Naive thymus-derived CD4-positive, alpha-beta T cell (primary cell): ENCODE measurements around the gene PRKACB. TPM values are rescaled to one million over a fixed set of nuclear protein-coding genes. Genes with fewer than 3 reads are reported as not detected.

Experiments
- ATAC-seq: fragments of 150-1000 bp; cut with Tn5 transposase; 2 replicates; pipeline ENCODE4 v1.10.0; 2021; ENCODE audit warnings: mild to moderate bottlenecking, moderate library complexity
- CTCF ChIA-PET: fragments of 350-600 bp; sonication (Branson Sonifier 250); formaldehyde crosslinking; loops from one replicate; lab custom pipeline; 2021; ENCODE audit warnings: antibody characterized with exemption; lab: Charles Lee
- POLR2A ChIA-PET: fragments of 350-600 bp; sonication (Branson Sonifier 250); formaldehyde crosslinking; loops from one replicate; lab custom pipeline; 2021; ENCODE audit warnings: antibody characterized with exemption, inconsistent platforms; lab: Charles Lee
- DNase-seq, 9 donors: peaks; one replicate each; pipeline versions ENCODE4 v3.0.0 to v3.0.0-alpha.2; 2020 to 2022; ENCODE audit warnings: mixed read lengths in 1 of 9
- H3K27ac ChIP-seq: one replicate; pipeline ENCODE4 v1.7.0; 2013; ENCODE audit warnings: mild to moderate bottlenecking, low read depth, low read length, moderate library complexity
- H3K27me3 ChIP-seq, 2 donors: one replicate each; pipeline ENCODE4 v1.7.0; 2013; ENCODE audit warnings: low read length in 2 of 2, mild to moderate bottlenecking in 2 of 2, moderate library complexity in 2 of 2; ENCODE audit not compliant: control insufficient read depth in 2 of 2, insufficient read depth in 2 of 2
- H3K36me3 ChIP-seq, 3 experiments: 1 replicate in 2 of 3; 2 replicates in 1 of 3; pipeline ENCODE4 v1.7.0; 2013; ENCODE audit warnings: low read length in 3 of 3, mild to moderate bottlenecking in 3 of 3, moderate library complexity in 1 of 3; ENCODE audit not compliant: insufficient read depth in 3 of 3, control insufficient read depth in 2 of 3
- H3K4me1 ChIP-seq, 2 donors: one replicate each; pipeline ENCODE4 v1.7.0; 2013; ENCODE audit warnings: low read length in 2 of 2, mild to moderate bottlenecking in 2 of 2, moderate library complexity in 1 of 2; ENCODE audit not compliant: control insufficient read depth in 2 of 2, insufficient read depth in 2 of 2
- H3K4me3 ChIP-seq: 2 replicates; pipeline ENCODE4 v1.7.0; 2013; ENCODE audit warnings: mild to moderate bottlenecking, low read length
- H3K9me3 ChIP-seq, 3 experiments: 1 replicate in 2 of 3; 2 replicates in 1 of 3; pipeline ENCODE4 v1.7.0; 2013; ENCODE audit warnings: low read length in 3 of 3; ENCODE audit not compliant: control insufficient read depth in 2 of 3
- H3K27ac Mint-ChIP-seq, 9 donors: one replicate each; pipeline ENCODE4 v1.8.0; 2020 to 2022; ENCODE audit warnings: mixed read lengths in 9 of 9, mild to moderate bottlenecking in 8 of 9, moderate library complexity in 5 of 9, inconsistent platforms in 2 of 9
- H3K27me3 Mint-ChIP-seq, 5 donors: one replicate each; pipeline ENCODE4 v1.8.0; 2021 to 2022; ENCODE audit warnings: mixed read lengths in 5 of 5, mild to moderate bottlenecking in 1 of 5
- H3K36me3 Mint-ChIP-seq, 5 donors: one replicate each; pipeline ENCODE4 v1.8.0; 2020 to 2022; ENCODE audit warnings: mixed read lengths in 5 of 5, mild to moderate bottlenecking in 3 of 5, inconsistent platforms in 1 of 5
- H3K4me1 Mint-ChIP-seq, 7 donors: one replicate each; pipeline ENCODE4 v1.8.0; 2020 to 2022; ENCODE audit warnings: mixed read lengths in 7 of 7, mild to moderate bottlenecking in 3 of 7, inconsistent platforms in 1 of 7
- H3K4me3 Mint-ChIP-seq, 10 donors: one replicate each; pipeline ENCODE4 v1.8.0; 2020 to 2022; ENCODE audit warnings: mild to moderate bottlenecking in 10 of 10, mixed read lengths in 10 of 10, moderate library complexity in 6 of 10, inconsistent platforms in 2 of 10
- H3K9me3 Mint-ChIP-seq, 11 donors: one replicate each; pipeline ENCODE4 v1.8.0; 2020 to 2022; ENCODE audit warnings: mixed read lengths in 11 of 11, mild to moderate bottlenecking in 4 of 11, inconsistent platforms in 1 of 11, moderate library complexity in 1 of 11
- intact Hi-C, 2 donors: fragments of 100-400 bp; cut with micrococcal nuclease; formaldehyde crosslinking; loops; one replicate each; pipeline ENCODE4 v1.15.1; 2023
- polyA plus RNA-seq, 2 donors: library from polyadenylated mRNA; unstranded; fragments of 300-500 nt; fragmentation: Illumina TruSeq; gene quantifications; one replicate each; pipeline ENCODE4 v1.2.3, GENCODE V29; 2021
- total RNA-seq, 6 experiments: library from RNA in 5 of 6; stranded (reverse) in 5 of 6; gene quantifications; 1 replicate in 5 of 6; 2 replicates in 1 of 6; pipeline ENCODE4 v1.2.3 and lab custom pipeline; 2021 to 2026

The PRKACB gene
- total and polyA plus RNA-seq, 7 experiments from 2014 or later = 71.1 to 176 (median 95.0) TPM

GRCh38 chr1:84260852-84261518, 116.9 kb downstream of the PRKACB start:
- H3K36me3 ChIP-seq = no peaks in the 10 kb centered on the region
- Mint-ChIP-seq H3K27ac (no peak overlapping the region), H3K36me3 (peaks cover 0 to 4% (median 0%) of the 10 kb centered on the region in 5 donors), H3K4me1 (no peaks in the 10 kb centered on the region), H3K4me3 (no peak overlapping the region), H3K27me3 (no peaks in the 10 kb centered on the region), H3K9me3 (peaks cover 0 to 10% (median 0%) of the 10 kb centered on the region in 11 donors)
- CTCF ChIA-PET = no interaction called here
- H3K9me3 ChIP-seq = no peaks in the 10 kb centered on the region
- H3K4me3 ChIP-seq = no peak overlapping the region
- intact Hi-C loops = no loop called here
- DNase-seq (no peak), ATAC-seq (no peak)
- H3K27me3 ChIP-seq = no peaks in the 10 kb centered on the region
- H3K4me1 ChIP-seq = no peaks in the 10 kb centered on the region
- no peak overlapping the region for H3K27ac ChIP-seq
- POLR2A ChIA-PET = interaction anchor here (0.5 kb wide), 1 partner anchor 265 kb away, joined by 4 read pairs; no protein-coding TSS in a partner anchor

DNA sequence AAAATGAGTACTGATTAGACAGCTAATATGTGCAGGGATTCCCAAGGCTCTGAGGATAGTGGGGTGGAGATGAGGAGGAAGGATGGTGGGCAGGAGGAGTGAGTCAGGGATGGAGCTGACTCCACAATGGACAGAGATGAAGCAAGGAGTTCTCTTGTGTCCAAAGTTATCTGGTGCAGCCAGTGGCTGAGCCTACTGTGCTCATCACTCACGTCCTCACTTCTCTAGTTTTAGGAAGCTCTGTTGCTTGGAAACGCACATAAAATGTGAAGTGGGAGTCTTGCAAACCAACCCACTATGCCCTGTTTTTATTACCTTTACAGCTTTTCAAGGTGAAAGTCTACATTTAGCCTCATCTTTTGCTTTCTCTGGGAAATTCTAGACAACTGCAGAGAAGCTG, 120.9 kb downstream of the PRKACB start:
- intact Hi-C loops = no loop called here
- no peaks in the 10 kb centered on the region for H3K4me1 ChIP-seq
- H3K27ac ChIP-seq = no peak overlapping the region
- no peaks in the 10 kb centered on the region for H3K9me3 Mint-ChIP-seq
- H3K4me3 ChIP-seq = no peak overlapping the region
- no peaks in the 10 kb centered on the region for H3K27me3 ChIP-seq
- no peaks in the 10 kb centered on the region for H3K36me3 ChIP-seq
- H3K9me3 ChIP-seq = no peaks in the 10 kb centered on the region
- DNase-seq (no peak), ATAC-seq (no peak)
- H3K27ac Mint-ChIP-seq = no peak overlapping the region
- POLR2A ChIA-PET = no interaction called here
- no peaks in the 10 kb centered on the region for H3K36me3 Mint-ChIP-seq
- CTCF ChIA-PET = no interaction called here
- no peak overlapping the region for H3K4me3 Mint-ChIP-seq
- no peaks in the 10 kb centered on the region for H3K27me3 Mint-ChIP-seq
- H3K4me1 Mint-ChIP-seq = no peaks in the 10 kb centered on the region

DNA sequence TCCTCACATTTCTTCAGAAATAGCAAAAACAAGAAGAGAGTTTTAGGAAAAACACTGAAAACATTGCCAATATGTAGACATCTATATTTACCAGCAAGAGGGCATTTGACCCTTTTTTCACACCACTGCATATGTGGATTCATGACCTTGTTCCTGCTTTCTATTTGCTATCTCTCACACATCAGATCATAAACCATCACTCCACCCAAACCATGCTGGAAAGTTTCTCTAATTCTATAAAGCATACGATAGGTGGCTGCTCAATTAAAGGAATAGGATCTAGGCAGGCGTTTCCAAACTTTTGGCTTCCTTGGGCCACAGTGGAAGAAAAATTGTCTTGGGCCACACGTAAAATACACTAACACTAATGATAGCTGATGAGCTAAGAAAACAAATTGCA, 121.8 kb downstream of the PRKACB start:
- peaks cover under 1 to 2% (median 1%) of the 10 kb centered on the region in 7 donors for H3K4me1 Mint-ChIP-seq
- DNase-seq (no peak), ATAC-seq (no peak)
- no peaks in the 10 kb centered on the region for H3K9me3 ChIP-seq
- H3K27ac Mint-ChIP-seq = no peak overlapping the region
- CTCF ChIA-PET = interaction anchor here (0.5 to 0.6 kb wide), 2 partner anchors 117 to 356 kb away, joined by 3 read pairs; no protein-coding TSS in a partner anchor
- H3K36me3 ChIP-seq = no peaks in the 10 kb centered on the region
- no peaks in the 10 kb centered on the region for H3K36me3 Mint-ChIP-seq
- POLR2A ChIA-PET = no interaction called here
- H3K4me1 ChIP-seq = no peaks in the 10 kb centered on the region
- H3K27ac ChIP-seq = no peak overlapping the region
- H3K4me3 ChIP-seq = no peak overlapping the region
- H3K27me3 ChIP-seq = no peaks in the 10 kb centered on the region
- no peaks in the 10 kb centered on the region for H3K27me3 Mint-ChIP-seq
- H3K9me3 Mint-ChIP-seq = no peaks in the 10 kb centered on the region
- intact Hi-C loops = no loop called here
- H3K4me3 Mint-ChIP-seq = no peak overlapping the region

DNA sequence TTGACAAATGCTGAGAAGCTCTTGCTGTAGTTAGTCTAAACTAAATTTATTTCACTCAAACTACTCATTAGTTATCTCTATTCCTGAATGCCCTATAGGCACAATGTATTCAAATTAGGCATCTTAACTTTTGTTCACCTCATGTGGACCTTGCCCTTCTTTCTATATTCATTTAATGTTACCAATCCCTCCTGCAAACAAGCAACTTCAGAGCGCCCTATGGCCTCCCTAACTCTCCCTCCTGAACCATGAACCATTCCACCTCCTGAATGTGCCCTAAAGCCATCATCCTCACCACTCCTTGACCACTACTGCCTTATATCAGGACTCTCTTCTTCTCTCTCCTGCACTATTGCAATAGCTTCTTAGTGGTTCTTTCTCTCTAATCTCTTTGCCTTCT, 122.7 kb downstream of the PRKACB start:
- Histone ChIP-seq H3K4me3 (no peak overlapping the region), H3K36me3 (no peaks in the 10 kb centered on the region), H3K9me3 (no peaks in the 10 kb centered on the region), H3K27me3 (no peaks in the 10 kb centered on the region), H3K27ac (no peak overlapping the region), H3K4me1 (no peaks in the 10 kb centered on the region)
- Mint-ChIP-seq H3K4me3 (no peak overlapping the region), H3K4me1 (peaks cover 8 to 11% (median 10%) of the 10 kb centered on the region in 7 donors), H3K9me3 (no peaks in the 10 kb centered on the region), H3K27me3 (no peaks in the 10 kb centered on the region), H3K36me3 (no peaks in the 10 kb centered on the region), H3K27ac (no peak overlapping the region)
- intact Hi-C loops = no loop called here
- ATAC-seq (no peak), DNase-seq (no peak)
- POLR2A ChIA-PET = no interaction called here
- CTCF ChIA-PET = no interaction called here

DNA sequence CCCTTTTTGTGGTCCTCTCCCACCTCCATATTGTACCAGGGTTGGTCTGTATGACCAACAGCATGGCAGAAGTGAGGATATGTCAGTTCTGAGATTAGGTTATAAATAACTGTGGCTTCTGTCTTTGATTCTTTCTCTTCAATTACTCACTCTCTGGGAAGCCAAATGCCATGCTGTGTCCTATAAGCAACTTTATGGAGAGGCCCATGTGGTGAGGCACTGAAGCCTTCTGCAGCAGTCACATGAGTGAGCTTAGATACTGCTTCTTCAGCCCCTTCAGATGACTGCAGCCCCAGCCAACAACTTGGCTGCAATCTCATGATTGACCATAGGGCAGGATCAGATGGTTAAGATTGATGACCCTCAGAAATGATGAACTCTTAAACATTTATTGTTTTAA, 123.4 kb downstream of the PRKACB start:
- Mint-ChIP-seq H3K4me1 (peaks cover 8 to 11% (median 10%) of the 10 kb centered on the region in 7 donors), H3K4me3 (no peak overlapping the region), H3K27me3 (no peaks in the 10 kb centered on the region), H3K36me3 (no peaks in the 10 kb centered on the region), H3K27ac (no peak overlapping the region), H3K9me3 (no peaks in the 10 kb centered on the region)
- Histone ChIP-seq H3K27me3 (no peaks in the 10 kb centered on the region), H3K4me3 (no peak overlapping the region), H3K9me3 (no peaks in the 10 kb centered on the region), H3K4me1 (no peaks in the 10 kb centered on the region), H3K27ac (no peak overlapping the region), H3K36me3 (no peaks in the 10 kb centered on the region)
- DNase-seq (no peak), ATAC-seq (no peak)
- CTCF ChIA-PET = no interaction called here
- POLR2A ChIA-PET = no interaction called here
- intact Hi-C loops = no loop called here

DNA sequence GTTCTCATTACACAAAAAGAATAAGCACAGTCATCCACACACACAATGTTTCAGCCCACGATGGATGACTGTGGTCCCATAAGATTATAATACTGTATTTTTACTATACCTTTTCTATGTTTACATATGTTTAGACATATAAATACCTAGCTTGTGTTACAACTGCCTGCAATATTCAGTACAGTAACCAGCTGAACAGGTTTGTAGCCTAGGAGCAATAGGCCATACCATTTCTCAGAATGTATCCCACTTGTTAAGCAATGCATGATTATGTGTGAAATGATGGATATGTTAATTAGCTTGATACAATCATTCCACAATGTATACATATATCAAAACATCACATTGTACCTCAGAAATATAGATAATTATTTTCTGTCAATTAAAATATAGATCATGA, 124.3 kb downstream of the PRKACB start:
- CTCF ChIA-PET = no interaction called here
- Mint-ChIP-seq H3K4me3 (no peak overlapping the region), H3K36me3 (no peaks in the 10 kb centered on the region), H3K27ac (no peak overlapping the region), H3K9me3 (no peaks in the 10 kb centered on the region), H3K27me3 (no peaks in the 10 kb centered on the region), H3K4me1 (peaks cover 8 to 11% (median 10%) of the 10 kb centered on the region in 7 donors)
- DNase-seq (no peak), ATAC-seq (no peak)
- Histone ChIP-seq H3K4me3 (no peak overlapping the region), H3K27me3 (no peaks in the 10 kb centered on the region), H3K4me1 (no peaks in the 10 kb centered on the region), H3K9me3 (no peaks in the 10 kb centered on the region), H3K27ac (no peak overlapping the region), H3K36me3 (no peaks in the 10 kb centered on the region)
- POLR2A ChIA-PET = no interaction called here
- intact Hi-C loops = no loop called here

DNA sequence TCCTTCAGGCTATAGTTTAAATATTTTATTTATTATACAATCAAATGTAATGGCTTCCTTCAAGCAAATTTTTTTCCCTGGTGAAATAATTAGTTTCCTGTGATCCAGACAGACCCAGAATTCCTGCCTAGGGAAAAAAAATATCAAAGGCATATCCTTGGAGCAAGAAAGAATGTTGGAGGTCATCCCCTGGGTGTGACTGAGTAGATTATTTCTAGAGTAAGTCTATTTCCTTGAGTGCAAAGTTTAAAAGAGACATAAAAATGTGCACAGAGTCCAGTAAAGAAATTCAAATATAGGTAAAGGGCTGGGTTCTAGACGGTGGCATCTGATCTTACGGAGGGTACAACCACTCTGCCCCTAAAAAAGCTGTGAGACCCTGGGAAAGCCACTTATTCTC, 125.2 kb downstream of the PRKACB start:
- H3K27me3 Mint-ChIP-seq = peaks cover 0 to 3% (median 0%) of the 10 kb centered on the region in 5 donors
- intact Hi-C loops = no loop called here
- POLR2A ChIA-PET = interaction anchor here (0.6 kb wide), 1 partner anchor 20 kb away, joined by 3 read pairs; no protein-coding TSS in a partner anchor

More for the DNA sequence above, 125.2 kb downstream of the PRKACB start:
- ATAC-seq = no peak
- no peak overlapping the region for H3K4me3 Mint-ChIP-seq
- no peak overlapping the region for H3K27ac Mint-ChIP-seq
- CTCF ChIA-PET = no interaction called here
- H3K9me3 ChIP-seq = no peaks in the 10 kb centered on the region
- no peak overlapping the region for H3K27ac ChIP-seq
- H3K4me1 ChIP-seq = no peaks in the 10 kb centered on the region
- H3K27me3 ChIP-seq = no peaks in the 10 kb centered on the region
- H3K4me1 Mint-ChIP-seq = peaks cover 8 to 11% (median 10%) of the 10 kb centered on the region in 7 donors
- H3K9me3 Mint-ChIP-seq = peaks cover 0 to 3% (median 0%) of the 10 kb centered on the region in 11 donors
- H3K36me3 ChIP-seq = no peaks in the 10 kb centered on the region
- no peak overlapping the region for H3K4me3 ChIP-seq
- no peak for DNase-seq
- H3K36me3 Mint-ChIP-seq = no peaks in the 10 kb centered on the region
